Endothelial cell of umbilical vein (primary cell): ENCODE measurements around the gene SMARCD3. TPM values are rescaled to one million over a fixed set of nuclear protein-coding genes. Genes with fewer than 3 reads are reported as not detected.
A peak's percentile ranks its signal among the peaks of the same experiment; 100 is the strongest.

ENCODE experiments used
- BruUV-seq: library from RNA; stranded (reverse); fragments of 400-500 nt; replicated peaks from 2 replicates; lab custom pipeline; 2021; lab: Mats Ljungman, UMichigan
- CTCF ChIA-PET: fragments of 300-600, 350-600 bp; sonication (Branson Sonifier 250); formaldehyde crosslinking; loops from one replicate; lab custom pipeline; 2021; ENCODE audit warnings: antibody characterized with exemption, inconsistent platforms; lab: Charles Lee
- POLR2A ChIA-PET: fragments of 300-600, 350-600 bp; sonication (Branson Sonifier 250); formaldehyde crosslinking; loops from one replicate; lab custom pipeline; 2021; ENCODE audit warnings: antibody characterized with exemption, inconsistent platforms; lab: Charles Lee
- DNase-seq: peaks from one replicate; pipeline ENCODE4 v3.0.0-alpha.2; 2011; ENCODE audit warnings: low read depth, low spot score
- FAIRE-seq: peaks from 2 replicates; lab custom pipeline; 2011; peaks lifted over from hg19 to GRCh38; lab: Jason Lieb, UNC
- H2AFZ ChIP-seq: 2 replicates; pipeline ENCODE4 v1.6.0; 2012; ENCODE audit warnings: low read depth, low read length, control low read depth, inconsistent platforms
- H3K27ac ChIP-seq: 2 replicates; pipeline ENCODE4 v1.5.1; 2011; ENCODE audit warnings: low read depth, mild to moderate bottlenecking, control low read depth, low read length, moderate library complexity; ENCODE audit not compliant: insufficient read depth
- H3K27me3 ChIP-seq, 2 experiments: 2 replicates each; pipeline versions ENCODE4 v1.6.0 to v1.6.1; 2011; ENCODE audit warnings: low read length in 2 of 2, mixed read lengths in 1 of 2; ENCODE audit not compliant: control insufficient read depth in 2 of 2, insufficient read depth in 2 of 2
- H3K36me3 ChIP-seq, 2 experiments: 2 replicates in 1 of 2; 3 replicates in 1 of 2; pipeline ENCODE4 v1.5.1; 2011; ENCODE audit warnings: low read length in 2 of 2, mild to moderate bottlenecking in 1 of 2, moderate library complexity in 1 of 2; ENCODE audit not compliant: control insufficient read depth in 2 of 2, insufficient read depth in 2 of 2; ENCODE audit errors: extremely low read depth in 1 of 2
- H3K4me1 ChIP-seq: 3 replicates; pipeline ENCODE4 v1.5.1; 2011; ENCODE audit warnings: mild to moderate bottlenecking, low read length; ENCODE audit not compliant: control insufficient read depth, insufficient read depth; ENCODE audit errors: extremely low read depth
- H3K4me2 ChIP-seq: 2 replicates; pipeline ENCODE4 v1.6.1; 2011; ENCODE audit warnings: low read length, control low read depth, mixed read lengths; ENCODE audit not compliant: insufficient read depth
- H3K4me3 ChIP-seq, 3 experiments: fragments of 200-600 bp in 1 of 3; sonication (generic), shearing (Covaris generic) in 1 of 3; replicated peaks in 1 of 3; 2 replicates each; pipeline ENCODE4 v1.5.1; 2011 to 2016; ENCODE audit warnings: control low read depth in 3 of 3, low read length in 3 of 3, mild to moderate bottlenecking in 2 of 3, inconsistent platforms in 1 of 3, low read depth in 1 of 3, moderate library complexity in 1 of 3; ENCODE audit not compliant: insufficient read depth in 1 of 3
- H3K79me2 ChIP-seq: 2 replicates; pipeline ENCODE4 v1.6.0; 2012; ENCODE audit warnings: low read length, inconsistent platforms; ENCODE audit not compliant: control insufficient read depth, insufficient read depth
- H3K9ac ChIP-seq: replicated peaks from 2 replicates; pipeline ENCODE3; 2011; ENCODE audit warnings: low read length, control low read depth; ENCODE audit not compliant: insufficient read depth; ENCODE audit errors: extremely low read depth
- H3K9me1 ChIP-seq: replicated peaks from 3 replicates; pipeline ENCODE4 v1.6.0; 2011; ENCODE audit warnings: mild to moderate bottlenecking, low read length; ENCODE audit not compliant: control insufficient read depth, insufficient read depth; ENCODE audit errors: extremely low read depth
- H3K9me3 ChIP-seq: replicated peaks from 2 replicates; pipeline ENCODE4 v1.5.1; 2012; ENCODE audit warnings: low read length, inconsistent platforms; ENCODE audit not compliant: control insufficient read depth, insufficient read depth
- H4K20me1 ChIP-seq: replicated peaks from 2 replicates; pipeline ENCODE3; 2011; ENCODE audit warnings: mild to moderate bottlenecking, low read length; ENCODE audit not compliant: control insufficient read depth, insufficient read depth; ENCODE audit errors: extremely low read depth
- EZH2 ChIP-seq: IDR thresholded peaks from 2 replicates; pipeline ENCODE4 v1.6.1; 2012; ENCODE audit warnings: borderline replicate concordance, low read depth, mild to moderate bottlenecking, moderate library complexity, low read length, inconsistent platforms; ENCODE audit not compliant: severe bottlenecking
- FOS ChIP-seq: IDR thresholded peaks from 2 replicates; pipeline ENCODE4 v1.6.1; 2011; ENCODE audit warnings: mild to moderate bottlenecking, low read length, moderate library complexity, borderline replicate concordance; ENCODE audit not compliant: insufficient read depth
- GATA2 ChIP-seq: IDR thresholded peaks from 2 replicates; pipeline ENCODE4 v1.7.0; 2011; ENCODE audit warnings: low read depth, mild to moderate bottlenecking, moderate library complexity, mixed read lengths, low read length; ENCODE audit not compliant: insufficient read length, insufficient read depth
- JUN ChIP-seq: IDR thresholded peaks from 2 replicates; pipeline ENCODE4 v1.6.1; 2011; ENCODE audit warnings: borderline replicate concordance, low read depth; ENCODE audit not compliant: insufficient read length, insufficient read depth
- MYC ChIP-seq: IDR thresholded peaks from one replicate; pipeline ENCODE4 v1.6.1; 2011; ENCODE audit warnings: mild to moderate bottlenecking, low read depth, low read length
- POLR2A ChIP-seq: IDR thresholded peaks from 2 replicates; pipeline ENCODE4 v1.6.1; 2012; ENCODE audit warnings: low read depth, mild to moderate bottlenecking, control low read depth, low read length
- dilution Hi-C: fragments of 300-500 bp; cut with MboI; formaldehyde crosslinking; loops from one replicate; pipeline ENCODE4 v1.15.0; 2019; ENCODE audit warnings: low sequenced_read_pairs; ENCODE audit not compliant: extremely low pct_ligation_motif_present
- intact Hi-C: fragments of 100-400 bp; cut with micrococcal nuclease; formaldehyde crosslinking; loops from one replicate; pipeline ENCODE4 v1.10.0; 2022
- polyA plus RNA-seq, 4 experiments: library from polyadenylated mRNA; depleted of rRNA in 3 of 4; stranded (reverse) in 3 of 4; unstranded in 1 of 4; fragments of >200 nt; gene quantifications; 2 replicates each; pipeline versions ENCODE4 v1.2.1 to v1.2.3, GENCODE V29; 2011 to 2012; ENCODE audit warnings: missing spikeins in 1 of 4
- total RNA-seq: library from RNA; stranded (reverse); gene quantifications from 2 replicates; pipeline ENCODE4 v1.2.3, GENCODE V29; 2021

Gene SMARCD3
- total and polyA plus RNA-seq, 2 donors (not counting 3 experiments of a cell fraction or from before 2014, with no cell fraction given): 6.1 to 8.5 TPM

GRCh38 chr7:151240942-151241754 is 7.3 kb downstream of the SMARCD3 start:
- POLR2A ChIA-PET: no interaction called here
- dilution Hi-C loops: no loop called here

GRCh38 chr7:151240536-151240935 is 8.0 kb downstream of the SMARCD3 start:
- DNase-seq: no peak
- CTCF ChIA-PET: no interaction called here

More at GRCh38 chr7:151240942-151241754, 7.3 kb downstream of the SMARCD3 start:
- peaks cover 3% of the 10 kb centered on the region for H3K79me2 ChIP-seq
- no peak for DNase-seq
- no peak overlapping the region for H3K9ac ChIP-seq
- no peak overlapping the region for H3K27ac ChIP-seq
- FAIRE-seq: no peak
- H2AFZ ChIP-seq: no peak overlapping the region
- H4K20me1 ChIP-seq: no peaks in the 10 kb centered on the region
- intact Hi-C loops: no loop called here
- no peak for TF ChIP-seq FOS
- no peak for TF ChIP-seq JUN
- TF ChIP-seq EZH2: no peak
- BruUV-seq: no TSS peak
- H3K4me3 ChIP-seq: no peak overlapping the region
- H3K27me3 ChIP-seq: peaks cover 0 to 6% of the 10 kb centered on the region in 2 experiments
- CTCF ChIA-PET: no interaction called here
- peaks cover 5% of the 10 kb centered on the region for H3K4me1 ChIP-seq
- no peaks in the 10 kb centered on the region for H3K9me1 ChIP-seq
- peaks cover 0 to 26% of the 10 kb centered on the region in 2 experiments for H3K36me3 ChIP-seq
- no peaks in the 10 kb centered on the region for H3K9me3 ChIP-seq
- H3K4me2 ChIP-seq: no peak overlapping the region

More at GRCh38 chr7:151240536-151240935, 8.0 kb downstream of the SMARCD3 start:
- H3K79me2 ChIP-seq: peaks cover 8% of the 10 kb centered on the region
- no TSS peak for BruUV-seq
- H3K4me1 ChIP-seq: peaks cover 5% of the 10 kb centered on the region
- peak; percentile 40 for TF ChIP-seq POLR2A
- TF ChIP-seq GATA2: no peak
- TF ChIP-seq MYC: no peak
- H2AFZ ChIP-seq: no peak overlapping the region
- H3K4me2 ChIP-seq: no peak overlapping the region
- no peak overlapping the region for H3K27ac ChIP-seq
- POLR2A ChIA-PET: no interaction called here
- H3K27me3 ChIP-seq: peaks cover 0 to 6% of the 10 kb centered on the region in 2 experiments
- H3K36me3 ChIP-seq: peaks cover under 1 to 30% of the 10 kb centered on the region in 2 experiments
- no peak overlapping the region for H3K9ac ChIP-seq
- dilution Hi-C loops (no loop called here), intact Hi-C loops (no loop called here)
- H3K9me1 ChIP-seq: no peaks in the 10 kb centered on the region
- no peak for FAIRE-seq
- no peaks in the 10 kb centered on the region for H3K9me3 ChIP-seq
- H3K4me3 ChIP-seq: no peak overlapping the region
- no peaks in the 10 kb centered on the region for H4K20me1 ChIP-seq
